HG03139 (cell line): ENCODE data around the gene NCOA1.
"Not testable (repeated sequence)": the region's sequence is repeated elsewhere in the genome, so short reads cannot be mapped to it uniquely, and the experiment has no call there.

ENCODE experiments used
- ATAC-seq: cut with Tn5 transposase; IDR thresholded peaks from one replicate; pipeline ENCODE4 v1.9.1; 2021; ENCODE audit not compliant: unreplicated experiment

The NCOA1 gene

DNA sequence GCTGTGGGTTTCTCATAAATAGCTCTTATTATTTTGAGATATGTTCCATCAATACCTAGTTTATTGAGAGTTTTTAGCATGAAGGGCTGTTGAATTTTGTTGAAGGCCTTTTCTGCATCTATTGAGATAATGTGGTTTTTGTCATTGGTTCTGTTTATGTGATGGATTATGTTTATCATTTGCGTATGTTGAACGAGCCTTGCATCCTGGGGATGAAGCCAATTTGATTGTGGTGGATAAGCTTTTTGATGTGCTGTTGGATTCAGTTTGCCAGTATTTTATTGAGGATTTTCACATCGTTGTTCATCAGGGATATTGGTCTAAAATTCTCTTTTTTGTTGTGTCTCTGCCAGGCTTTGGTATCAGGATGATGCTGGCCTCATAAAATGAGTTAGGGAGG is 42.5 kb downstream of the NCOA1 start:
- ATAC-seq: not testable (repeated sequence)

DNA sequence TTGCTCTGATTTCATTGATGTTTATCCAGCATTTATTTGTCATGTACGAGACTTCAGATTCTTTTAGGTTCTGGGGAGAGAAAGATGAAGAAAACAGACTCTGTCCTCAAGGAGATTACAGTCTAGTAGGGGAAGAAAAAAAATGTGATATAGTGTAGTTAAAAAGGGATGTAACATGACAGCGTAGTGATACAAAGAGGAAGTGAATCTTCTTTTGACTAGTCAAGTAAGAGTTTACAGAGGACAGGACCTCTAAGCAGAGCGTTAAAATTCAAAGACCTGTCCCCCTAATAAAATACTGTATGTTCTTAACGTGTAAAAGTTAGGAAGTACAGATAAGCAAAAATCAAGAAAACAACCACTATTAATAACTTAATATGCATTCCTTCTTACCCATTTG is 47.7 kb downstream of the NCOA1 start:
- no peak for ATAC-seq

DNA sequence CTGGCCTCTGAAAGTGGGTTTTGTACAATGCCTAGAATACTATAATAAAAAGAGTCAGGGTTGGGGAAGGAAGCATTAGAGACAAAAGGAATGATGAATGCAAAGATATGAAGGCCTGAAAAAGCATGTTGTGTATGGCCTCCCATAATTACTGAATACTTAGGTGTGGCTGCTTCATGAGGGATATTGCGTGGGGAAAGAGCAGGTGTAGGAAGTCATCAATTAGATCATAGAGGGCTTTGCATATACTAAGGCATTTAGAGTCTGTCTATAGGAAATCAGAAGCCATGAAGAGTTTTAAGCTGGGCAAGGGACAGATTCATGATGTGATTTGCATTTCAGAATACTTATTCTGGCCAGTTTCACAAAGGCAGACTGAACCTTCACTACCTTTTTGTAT is 48.2 kb downstream of the NCOA1 start:
- ATAC-seq: no peak

DNA sequence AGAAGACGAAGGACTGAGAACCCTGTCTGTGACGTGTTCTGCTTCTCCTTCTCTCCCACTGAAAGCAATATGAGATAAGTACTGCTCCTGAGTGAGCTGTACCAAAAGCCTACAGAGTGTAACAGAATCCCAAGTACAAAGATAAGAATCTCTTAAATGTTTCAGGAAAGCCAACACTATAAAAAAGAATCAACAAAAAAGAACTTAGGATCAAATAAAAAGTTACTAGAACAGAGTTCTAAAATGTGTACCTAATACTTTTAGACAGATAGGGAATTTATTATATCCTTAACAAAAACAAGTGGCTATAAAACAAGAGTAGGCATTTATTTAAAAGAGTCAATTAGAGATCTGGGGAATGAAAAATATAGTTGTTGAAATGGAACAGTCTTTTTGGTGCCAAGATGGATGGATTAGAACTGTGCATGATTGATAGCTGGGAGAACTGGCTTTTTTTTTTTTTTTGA is 49.0 kb downstream of the NCOA1 start:
- no peak for ATAC-seq

DNA sequence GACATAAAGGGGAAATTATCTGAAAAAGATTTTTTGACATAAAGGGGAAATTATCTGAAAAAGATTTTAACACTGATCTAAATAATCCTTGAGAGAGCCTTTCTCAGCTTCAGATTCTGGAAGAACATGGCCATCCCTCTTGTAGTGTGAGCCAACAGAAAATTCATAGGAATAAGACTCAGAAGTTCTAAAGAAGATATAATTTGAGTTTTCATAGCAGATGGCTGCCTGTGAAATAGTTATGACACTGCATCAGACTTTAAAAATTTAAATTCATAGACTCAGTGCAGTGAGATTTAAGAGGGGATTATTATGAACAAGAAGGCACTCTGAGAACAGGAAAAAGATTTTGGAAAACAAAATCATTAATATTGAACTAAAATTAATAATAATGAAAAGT is 50.6 kb downstream of the NCOA1 start:
- ATAC-seq: no peak

DNA sequence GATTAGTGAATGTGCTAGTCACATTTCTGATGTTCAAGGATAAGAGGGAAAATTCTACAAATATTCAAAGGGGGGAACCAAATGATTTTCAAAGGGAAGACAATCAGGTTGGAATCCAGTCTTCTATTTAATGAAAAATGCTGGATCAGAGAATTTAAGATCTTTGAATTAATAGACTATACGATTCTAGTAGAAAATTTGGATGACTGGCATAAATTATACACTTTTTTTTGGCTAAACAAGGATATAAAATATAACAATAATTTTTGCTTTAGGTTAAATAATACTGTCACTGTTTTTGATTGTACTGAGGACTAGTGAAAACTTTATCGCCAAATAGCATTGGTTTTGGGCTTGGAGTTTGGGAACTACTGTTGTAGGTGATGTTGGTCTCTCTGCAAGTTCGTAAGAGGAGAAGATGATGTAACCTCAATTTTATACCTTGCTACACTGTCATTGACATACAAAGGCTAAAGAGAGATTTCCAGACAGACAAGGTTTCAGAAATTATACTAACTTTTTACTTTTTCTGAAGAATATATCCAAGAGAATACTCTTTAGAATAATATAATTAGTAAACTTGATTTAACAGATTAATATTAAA is 51.3 kb downstream of the NCOA1 start:
- no peak for ATAC-seq

DNA sequence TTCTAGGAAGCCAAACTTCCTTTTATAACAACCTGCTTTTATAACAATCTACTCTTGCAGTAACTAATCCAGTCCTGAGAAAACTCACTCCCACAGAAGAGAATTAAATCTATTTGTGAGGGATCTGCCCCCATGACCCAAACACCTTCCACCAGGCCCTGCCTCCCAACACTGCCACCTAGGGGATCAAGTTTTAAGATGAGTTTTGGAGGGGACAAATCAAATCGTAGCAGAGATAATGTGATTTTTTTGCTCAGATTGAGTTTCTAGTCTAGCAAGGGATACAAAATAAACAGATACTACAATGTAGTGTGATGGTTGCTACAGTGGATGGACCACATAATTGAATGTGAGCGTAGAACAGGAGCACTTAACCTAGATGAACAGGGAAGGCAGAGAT is 52.2 kb downstream of the NCOA1 start:
- ATAC-seq: no peak

DNA sequence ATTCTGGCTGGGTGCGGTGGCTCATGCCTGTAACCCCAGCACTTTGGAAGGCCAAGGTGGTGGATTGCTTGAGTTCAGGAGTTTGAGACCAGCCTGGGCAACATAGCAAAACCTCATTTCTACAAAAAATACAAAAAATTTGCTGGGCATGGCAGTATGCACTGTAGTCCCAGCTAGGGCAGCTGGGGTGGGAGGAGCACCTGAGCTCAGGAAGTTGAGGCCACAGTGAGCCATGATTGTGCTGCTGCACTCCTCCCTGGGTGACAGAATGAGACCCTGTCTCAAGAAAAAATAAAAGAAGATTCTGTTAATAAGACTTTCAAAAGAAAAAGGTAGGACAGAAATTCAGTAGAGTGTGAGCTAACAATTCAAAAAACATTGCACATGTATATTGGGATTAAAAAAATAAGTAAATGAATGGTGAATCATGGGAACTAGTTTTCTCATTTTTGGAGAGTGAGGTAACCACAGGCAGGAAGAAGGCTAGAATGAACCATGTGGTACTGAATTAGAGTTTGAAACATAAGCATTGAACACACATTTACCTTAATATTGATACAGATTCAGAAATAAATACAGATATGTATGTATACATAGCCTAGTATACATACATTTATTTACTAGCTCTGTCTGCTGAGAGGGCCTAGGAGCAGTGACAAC is 53.5 kb downstream of the NCOA1 start:
- ATAC-seq: no peak

DNA sequence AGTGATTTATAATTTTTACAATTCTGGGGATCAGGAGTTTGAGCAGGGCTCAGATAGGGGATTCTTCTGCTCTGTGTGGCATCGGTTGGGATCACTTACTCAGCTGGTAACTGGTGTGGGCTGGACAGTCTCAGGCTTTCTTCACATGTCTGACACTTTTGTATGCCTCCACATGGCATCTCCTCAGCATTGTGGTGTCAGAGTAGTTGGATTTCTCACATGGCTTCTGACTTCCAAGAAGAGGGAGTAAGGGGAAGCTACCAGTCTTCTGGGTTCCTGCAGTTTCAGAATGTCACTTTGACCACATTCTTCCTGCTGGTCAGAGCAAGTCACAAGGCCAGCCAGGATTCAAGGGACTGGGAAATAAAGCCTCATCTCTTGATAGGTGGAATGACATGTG is 55.6 kb downstream of the NCOA1 start:
- ATAC-seq: no peak

DNA sequence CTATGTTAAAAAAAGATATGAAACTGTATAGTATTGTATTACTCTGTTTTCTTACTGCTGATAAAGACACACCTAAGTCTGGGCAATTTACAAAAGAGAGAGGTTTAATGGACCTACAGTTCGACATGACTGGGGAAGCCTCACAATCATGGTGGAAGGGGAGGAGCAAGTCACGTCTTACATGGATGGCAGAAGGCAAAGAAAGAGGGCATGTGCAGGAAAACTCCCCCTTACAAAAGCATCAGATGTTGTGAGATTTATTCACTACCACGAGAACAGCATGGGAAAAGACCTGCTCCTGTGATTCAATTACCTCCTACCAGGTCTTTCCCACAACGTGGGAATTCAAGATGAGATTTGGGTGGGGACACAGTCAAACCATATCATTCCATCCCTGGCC is 57.0 kb downstream of the NCOA1 start:
- ATAC-seq: no peak

DNA sequence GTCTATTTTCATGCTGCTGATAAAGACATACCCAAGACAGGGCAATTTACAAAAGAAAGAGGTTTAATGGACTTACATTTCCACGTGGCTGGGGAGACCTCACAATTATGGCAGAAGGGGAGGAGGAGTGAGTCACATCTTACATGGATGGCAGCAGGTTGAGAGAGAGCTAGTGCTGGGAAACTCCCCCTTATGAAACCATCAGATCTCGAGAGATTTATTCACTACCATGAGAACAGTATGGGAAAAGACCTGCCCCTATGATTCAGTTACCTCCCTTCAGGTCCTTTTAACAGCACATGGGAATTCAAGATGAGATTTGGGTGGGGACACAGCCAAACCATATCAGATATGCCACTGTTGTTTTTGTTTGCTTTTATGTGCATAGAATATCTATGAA is 59.2 kb downstream of the NCOA1 start:
- ATAC-seq: not testable (repeated sequence)

DNA sequence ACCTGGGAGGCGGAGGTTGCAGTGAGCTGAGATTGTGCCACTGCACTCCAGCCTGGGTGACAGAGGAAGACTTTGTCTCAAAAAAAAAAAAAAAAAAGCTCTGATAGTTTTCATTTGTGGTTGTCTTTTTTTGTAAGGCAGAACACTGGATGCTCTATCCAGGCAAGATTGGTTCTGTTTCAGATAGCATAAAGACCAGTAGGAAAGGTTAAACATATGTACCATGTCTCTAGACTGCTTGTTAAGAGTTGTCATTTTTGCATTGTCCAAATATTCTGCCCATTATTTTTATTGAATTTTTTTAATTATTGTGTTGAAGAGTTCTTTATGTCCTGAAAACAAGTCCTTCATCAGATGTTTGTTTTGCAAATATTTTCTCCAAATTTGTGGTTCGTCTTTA is 60.0 kb downstream of the NCOA1 start:
- ATAC-seq: no peak

DNA sequence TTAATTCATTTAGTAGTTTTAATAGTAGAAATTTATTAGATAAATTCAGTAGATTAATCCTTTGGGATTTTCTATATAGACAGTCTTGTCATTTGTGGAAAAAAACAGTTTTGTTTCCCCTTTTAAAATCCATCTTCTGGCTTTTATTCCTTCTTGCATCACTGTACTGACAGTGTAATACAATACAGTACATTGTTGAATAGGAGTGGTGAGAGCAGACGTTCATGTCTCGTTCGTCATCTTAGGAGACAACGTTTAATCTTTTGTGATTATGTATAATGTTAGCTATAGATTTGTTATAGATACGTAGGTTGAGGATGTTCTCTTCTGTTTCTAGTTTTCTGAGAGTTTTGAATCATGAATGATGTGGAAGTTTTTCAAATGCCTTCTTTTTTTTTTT is 61.8 kb downstream of the NCOA1 start:
- ATAC-seq: no peak

DNA sequence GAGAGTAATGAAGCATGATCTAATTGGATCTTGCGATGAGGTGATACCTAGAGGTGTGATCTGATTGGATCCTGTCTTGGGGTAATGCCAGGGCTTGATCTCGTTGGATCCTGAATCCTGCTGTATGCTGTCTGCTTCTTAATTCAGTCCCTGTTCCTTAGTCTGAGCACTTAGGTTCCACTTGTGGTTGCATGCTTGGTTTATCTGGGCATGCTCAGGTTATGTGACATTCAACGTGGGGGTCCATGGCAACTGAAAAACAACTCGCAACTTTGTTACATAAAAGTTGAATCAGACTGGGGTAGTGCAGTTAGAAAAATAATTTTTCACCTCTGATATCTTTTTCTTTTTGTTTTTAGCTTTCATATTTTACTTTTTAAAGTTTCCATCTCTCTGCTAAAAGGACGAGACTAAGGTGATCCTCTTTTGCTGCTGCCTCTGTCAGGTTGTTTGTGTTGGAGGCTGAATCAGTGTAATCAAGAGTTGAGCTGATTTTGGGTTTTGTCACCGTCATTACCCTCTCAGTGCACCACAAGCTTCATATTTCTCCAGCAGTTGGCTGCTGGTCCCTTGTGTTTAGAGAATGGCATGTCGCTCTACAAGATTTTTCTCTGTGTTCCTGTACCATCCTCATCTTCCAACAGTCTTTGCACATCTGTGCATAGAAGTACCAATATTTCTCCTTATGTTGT is 67.9 kb downstream of the NCOA1 start:
- ATAC-seq: no peak

DNA sequence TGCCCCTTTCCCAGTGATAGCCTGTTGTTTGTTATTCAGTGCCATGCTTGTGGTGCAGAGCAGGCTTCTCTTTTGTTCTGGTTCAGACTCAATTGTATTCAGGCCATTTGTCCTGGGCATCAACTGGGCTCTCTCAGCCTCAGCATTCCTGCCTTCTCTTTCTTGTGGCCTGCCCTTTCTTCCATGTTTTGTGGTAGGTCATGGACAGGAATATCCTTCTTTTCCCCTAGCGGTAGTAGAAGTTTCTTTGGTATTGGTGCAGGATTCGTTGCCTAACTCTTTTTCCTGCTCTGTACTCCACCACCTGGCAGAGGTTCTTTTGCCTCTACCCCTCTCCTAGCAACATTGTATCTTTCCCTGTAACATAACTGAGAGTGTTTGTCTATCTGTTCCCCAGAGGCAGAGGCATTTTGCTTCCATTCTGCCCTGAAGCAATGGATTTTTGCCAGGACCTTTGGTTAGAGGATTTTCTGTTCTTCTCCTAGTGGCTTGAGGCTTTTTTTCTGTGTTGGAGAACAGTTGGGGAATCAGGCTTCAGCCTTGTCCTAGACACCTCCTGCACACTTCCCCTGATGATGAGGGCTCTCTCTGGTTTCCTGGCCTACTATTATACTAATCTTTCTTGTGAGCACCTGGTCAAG is 68.5 kb downstream of the NCOA1 start:
- no peak for ATAC-seq

DNA sequence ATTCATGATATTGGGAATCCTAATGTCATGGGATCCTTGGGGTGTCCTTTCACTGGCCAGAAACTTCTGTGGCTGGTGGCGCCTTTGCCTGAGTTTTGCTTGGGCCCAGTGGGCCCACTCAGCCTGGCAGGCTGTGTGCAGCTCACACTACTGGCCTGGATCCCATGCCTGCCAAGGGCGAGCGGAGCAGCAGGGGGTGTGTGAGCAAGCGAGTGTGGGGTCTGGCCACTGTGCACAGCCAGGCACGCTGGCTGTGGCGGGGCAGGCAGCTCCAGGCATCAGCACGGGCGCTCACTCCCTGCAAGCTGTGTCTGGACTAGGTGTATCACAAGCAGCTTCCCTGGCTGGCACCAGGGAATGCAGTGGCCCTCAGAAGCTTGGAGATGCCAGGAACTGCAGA is 74.5 kb downstream of the NCOA1 start:
- no peak for ATAC-seq

DNA sequence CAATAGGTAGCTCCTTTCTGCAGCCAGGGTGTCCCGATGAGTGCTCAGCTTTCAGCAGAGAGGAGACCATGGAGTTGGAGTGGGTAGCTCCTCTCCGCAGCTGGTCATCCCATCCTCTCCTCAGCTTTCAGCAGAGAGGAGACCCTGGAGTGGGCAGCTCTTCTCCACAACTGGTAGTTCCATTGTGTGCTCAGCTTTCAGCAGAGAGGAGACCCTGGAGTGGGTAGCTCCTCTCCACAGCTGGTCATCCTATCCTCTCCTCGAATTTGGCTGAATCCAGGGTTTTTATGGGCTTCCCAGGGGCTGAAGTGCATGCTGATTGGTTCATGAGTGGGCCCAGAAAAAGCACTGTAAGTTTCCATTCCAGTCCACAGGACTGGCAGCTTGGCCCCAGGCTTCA is 75.2 kb downstream of the NCOA1 start:
- no peak for ATAC-seq

DNA sequence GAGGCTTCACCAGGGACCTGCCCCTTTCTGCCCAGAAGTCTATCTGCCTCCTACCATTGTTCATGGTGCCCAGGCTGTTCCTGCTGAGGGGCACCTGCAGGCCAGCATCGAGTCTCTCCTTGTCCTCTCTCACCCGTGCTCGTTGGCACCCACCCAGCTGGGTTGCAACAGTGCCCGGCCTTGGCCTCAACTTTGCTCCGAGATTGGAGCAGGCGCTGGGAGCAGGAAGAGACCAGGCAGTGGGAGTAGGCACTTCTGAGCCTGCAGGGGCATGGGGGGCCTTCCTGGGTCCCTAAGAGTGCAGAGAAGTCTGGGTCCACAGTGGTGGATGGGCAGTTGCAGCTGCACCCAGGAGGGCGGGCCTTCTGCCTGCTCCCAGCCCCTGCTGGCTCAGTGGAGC is 75.6 kb downstream of the NCOA1 start:
- ATAC-seq: no peak

DNA sequence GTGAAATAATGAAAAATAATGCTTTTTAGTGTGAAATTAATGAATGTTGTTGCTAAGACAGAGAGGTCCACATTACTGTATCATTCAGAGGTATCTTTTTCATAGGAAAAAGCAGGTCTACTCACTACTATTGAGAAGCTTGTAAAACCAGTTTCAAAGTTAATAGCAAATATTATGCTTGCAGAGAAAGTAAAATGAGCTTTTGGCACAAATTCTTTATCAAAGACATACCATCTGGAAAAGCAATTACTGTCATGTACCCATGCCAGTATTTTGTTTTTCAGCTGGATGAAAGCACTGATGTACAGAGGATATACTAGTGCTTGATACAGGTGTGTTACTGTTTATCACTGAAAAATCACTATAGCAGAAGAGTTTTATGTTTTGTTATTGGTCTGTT is 77.5 kb downstream of the NCOA1 start:
- no peak for ATAC-seq

DNA sequence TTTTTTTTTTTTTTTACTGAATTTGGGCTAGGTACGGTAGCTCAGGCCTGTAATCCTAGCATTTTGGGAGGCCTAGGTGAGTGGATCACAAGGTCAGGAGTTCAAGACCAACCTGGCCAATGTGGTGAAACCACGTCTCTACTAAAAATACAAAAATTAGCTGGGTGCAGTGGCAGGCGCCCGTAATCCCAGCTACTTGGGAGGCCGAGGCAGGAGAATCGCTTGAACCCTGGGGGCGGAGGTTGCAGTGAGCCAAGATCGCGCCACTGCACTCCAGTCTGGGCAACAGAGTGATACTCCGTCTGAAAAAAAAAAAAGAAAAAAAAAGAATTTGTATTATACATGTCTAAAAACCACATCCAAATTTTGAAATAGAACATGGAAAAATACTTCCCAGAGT is 78.5 kb downstream of the NCOA1 start:
- ATAC-seq: not testable (repeated sequence)

DNA sequence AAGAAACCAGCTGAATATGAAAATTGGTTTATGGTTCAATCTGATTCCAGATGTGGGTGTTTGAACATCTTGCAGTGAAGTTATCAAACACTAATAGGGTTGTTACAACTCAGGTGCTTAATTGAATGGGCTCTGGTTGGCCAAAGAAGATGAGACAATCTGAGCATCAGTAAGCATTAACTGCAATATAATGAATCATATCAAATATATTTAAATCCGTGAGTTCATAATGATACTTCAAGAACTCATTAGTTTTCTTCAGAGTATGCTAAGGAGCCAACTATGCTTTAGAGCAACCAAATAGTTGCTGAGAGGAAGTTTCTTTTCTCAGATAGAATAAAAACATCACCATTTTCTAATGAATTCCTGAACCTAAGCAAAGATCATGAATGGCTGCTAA is 79.2 kb downstream of the NCOA1 start:
- no peak for ATAC-seq

DNA sequence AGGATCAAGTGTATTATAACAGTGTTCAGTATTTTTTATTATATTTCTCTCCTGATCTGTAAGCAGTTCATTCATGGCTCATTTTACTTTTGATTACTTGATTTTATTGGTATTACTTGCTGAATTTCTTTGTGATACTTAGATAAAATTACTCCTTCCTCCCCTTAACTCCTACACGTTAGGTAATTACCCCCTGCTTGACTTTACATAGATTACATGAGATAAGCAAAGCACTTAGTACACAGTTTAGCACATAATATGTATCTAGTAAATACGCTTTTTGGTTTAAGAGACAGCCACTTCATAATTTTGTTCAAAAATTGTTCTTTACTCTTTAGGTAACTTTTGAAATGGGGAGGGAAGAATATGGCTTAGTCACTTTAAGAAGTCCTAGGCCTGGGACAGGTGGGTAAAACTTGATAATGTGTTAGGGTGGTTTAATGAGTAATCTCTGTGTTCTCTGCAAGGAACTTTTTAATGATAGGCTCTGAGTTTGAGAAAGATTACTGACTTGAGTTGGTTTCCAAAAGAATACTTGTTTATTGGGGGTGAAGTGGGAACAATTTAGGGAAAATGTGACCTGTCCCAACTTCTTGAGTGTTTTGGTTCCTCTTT is 80.9 kb downstream of the NCOA1 start:
- no peak for ATAC-seq
